GM11168 (cell line): ENCODE data around the gene RNU1-2.
"Not testable (repeated sequence)": the region's sequence is repeated elsewhere in the genome, so short reads cannot be mapped to it uniquely, and the experiment has no call there.

ENCODE experiments used
- in situ Hi-C: fragments of 300-500 bp; cut with MboI; formaldehyde crosslinking; loops from one replicate; pipeline ENCODE4 v1.12.0; 2022; ENCODE audit warnings: low sequenced_read_pairs; ENCODE audit not compliant: unreplicated experiment

The RNU1-2 gene

DNA sequence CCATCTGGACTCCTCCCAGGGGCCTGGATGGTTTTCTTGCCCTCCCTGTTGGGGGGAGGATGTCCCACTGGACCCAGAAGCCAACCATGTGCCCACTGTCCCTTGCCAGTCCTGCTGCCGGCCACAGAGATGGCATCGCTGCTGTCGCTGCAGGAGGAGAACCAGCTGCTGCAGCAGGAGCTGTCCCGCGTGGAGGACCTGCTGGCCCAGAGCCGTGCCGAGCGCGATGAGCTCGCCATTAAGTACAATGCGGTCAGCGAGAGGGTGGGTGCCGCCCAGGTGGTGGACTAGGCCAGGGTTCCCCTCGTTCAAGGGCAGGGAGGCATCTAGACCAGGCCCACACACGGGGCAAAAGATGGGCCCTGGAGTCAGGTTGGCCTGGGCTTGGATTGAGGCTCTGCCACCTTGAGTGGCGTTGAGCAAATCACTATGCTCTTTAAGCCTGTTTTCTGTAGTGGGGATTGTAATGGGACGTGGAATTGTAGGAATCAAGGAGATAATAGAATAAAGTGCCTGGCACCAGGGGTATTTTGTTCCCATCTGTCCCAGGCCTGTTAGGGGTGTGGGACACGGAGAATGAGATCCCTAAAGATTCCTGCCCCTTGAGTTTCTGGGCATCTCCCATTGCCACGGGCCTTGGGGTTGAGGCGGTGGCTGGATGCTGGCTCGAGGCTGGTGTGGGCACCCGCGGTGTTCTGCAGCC lies 28.6 kb downstream of the RNU1-2 start:
- in situ Hi-C loops: no loop called here

DNA sequence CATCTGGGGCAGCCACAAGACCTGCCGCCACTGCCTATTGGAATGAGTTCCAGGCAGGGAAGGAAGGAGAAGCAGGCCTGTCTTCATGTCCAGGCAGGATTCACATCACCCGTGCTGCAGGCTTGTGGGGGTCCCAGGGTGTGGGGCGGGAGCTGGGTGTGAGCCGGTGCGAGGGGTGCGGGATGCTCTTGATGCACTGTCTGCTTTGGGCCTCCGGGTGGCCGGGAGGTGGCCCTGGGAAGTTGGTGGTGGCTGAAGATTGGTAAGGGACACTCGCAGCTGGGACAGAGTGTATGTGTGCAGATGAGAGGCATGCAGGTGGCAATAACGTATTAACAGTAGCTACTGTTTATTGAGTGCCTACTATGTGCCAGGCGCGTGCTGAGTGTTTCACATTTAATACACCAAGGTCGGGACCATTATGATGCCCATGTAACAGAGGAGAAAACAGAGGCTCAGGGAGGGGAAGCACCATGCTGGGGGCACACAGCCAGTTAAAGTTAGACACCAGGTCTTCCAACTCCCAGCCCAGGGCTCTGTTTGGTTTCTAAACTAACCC lies 29.2 kb downstream of the RNU1-2 start:
- in situ Hi-C loops: no loop called here

DNA sequence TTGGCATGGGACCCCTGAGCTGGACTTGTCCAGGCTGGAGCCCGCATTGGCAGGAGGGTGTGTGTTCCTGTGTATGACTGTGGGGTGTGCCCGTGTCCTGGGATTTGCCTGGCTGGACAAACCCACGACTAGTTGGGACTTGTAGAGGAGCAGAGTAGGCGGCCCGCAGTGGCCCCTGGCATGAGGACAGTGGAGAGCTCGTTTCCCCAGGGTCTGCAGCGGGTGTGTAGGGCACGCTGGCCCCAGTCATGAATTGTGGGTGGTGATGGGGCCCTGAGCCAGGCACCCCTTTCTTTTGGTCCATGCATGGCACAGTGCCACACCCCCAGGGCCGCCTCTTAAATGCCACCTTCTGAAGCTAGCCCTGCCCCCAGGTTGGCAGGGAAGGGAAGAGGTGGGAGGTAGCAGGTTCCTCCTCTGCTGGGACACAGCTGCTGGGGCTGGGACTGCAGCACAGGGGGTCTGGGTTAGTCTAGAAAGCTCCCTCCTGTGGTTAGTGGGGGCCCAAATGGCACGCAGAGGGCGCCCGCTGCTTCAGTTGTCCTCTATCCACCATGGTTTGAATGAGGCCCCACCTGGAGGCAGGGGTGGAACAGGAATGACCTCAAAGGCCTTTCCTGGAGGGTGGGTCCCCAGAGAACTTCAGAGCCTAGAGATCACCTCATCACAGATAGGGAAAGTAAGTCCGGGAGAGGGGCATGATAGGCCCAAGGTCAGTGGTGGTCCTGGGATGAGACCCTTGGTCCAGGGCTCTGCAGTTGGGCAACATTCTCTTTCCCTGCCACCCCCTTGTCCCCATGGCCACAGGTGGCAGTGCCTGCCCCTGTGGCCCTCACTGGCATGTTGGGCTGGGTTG lies 30.1 kb downstream of the RNU1-2 start:
- in situ Hi-C loops: no loop called here

- in situ Hi-C loops: no loop called here
Observed at GRCh38 chr1:16926491-16927073, 30.8 kb downstream of the RNU1-2 start.

DNA sequence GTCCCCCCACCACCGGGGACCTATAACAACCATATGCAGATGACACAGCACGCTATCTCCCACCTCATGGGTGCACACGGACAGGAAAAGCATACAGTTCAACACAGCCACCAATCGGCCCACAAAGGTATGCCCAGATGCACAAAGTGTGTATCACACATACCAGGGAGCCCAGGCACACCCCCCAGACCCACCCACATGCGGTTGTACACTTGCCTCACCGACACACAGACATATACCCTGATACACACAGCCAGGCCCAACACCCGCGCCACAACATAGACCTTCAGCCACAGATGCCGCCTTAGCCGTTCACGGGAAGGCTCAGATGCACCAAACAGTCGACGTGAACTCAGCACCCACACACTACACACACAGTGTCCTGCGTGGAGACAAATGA lies 31.5 kb downstream of the RNU1-2 start:
- in situ Hi-C loops: no loop called here

DNA sequence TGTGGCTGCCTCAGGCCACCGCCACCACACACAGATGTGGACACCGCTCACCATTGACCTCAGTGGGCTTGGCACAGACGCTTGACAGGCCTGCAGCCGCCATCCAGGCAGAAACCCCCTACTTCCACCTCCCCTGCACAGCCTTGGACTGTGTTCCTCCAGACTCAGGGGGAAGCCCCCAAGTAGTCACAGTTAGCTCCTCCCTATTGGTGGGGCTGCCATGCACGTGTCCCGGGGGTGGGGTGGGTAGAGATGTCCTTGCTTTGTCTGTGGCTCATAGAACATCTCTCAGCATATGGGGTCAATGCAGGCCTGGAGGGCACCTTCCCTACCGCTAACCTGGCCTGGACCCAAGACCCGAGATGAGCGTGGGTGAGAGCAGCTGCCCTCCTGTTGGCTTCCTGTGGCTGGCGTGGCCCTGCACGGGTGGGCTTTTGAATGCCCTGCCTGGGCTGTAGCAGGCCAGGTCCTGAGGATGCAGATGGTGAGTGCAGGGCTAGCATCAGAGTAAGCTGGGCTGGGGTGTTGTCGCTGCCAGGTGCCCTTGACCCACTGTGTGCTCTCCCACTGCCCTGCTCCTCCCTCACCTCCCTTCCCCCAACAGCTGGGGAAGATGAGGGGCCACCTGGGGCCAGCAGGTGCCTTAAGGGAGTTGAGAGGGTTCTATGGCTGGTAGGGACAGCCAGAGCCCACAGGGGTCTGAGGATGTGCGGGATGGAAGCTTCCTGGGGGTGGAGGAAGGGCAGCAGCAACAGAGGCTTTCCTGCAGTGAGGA lies 32.1 kb downstream of the RNU1-2 start:
- in situ Hi-C loops: no loop called here

DNA sequence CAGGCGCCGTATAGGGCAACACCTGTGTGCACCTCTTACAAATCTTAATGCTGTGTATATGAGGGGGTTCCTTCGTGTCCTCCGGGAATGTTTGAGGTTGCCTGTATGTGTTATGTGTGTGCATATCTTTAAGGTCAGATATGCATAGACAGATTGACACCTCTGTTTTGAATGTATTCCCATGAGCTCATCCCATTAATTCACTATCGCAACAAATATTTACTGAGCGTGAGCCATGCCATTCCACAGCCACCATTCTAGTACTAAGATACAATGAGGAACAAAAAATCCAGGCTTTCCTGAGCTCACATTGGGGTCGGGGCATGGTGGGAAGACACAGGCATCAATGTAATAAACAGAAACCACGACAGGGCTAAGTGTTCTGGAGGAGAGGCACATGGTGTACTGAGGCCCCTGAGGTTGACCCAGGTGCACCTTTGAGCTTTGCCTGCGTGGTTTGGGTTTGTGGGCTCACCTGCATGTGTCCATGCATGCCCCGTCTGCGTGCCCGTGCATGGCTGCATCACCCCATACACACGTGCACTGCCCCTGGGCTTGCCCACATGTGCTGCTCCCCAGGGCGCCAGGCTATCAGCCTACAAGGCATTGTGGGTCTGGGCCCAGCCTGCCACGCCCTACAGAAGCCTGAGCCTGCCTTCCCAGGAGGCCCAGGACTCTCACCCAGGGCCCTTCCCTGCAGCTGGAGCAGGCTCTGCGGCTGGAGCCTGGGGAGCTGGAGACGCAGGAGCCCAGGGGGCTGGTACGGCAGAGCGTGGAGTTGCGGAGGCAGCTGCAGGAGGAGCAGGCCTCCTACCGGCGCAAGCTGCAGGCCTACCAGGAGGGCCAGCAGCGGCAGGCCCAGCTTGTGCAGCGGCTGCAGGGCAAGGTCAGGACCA lies 33.6 kb downstream of the RNU1-2 start:
- in situ Hi-C loops: not testable (repeated sequence)

- in situ Hi-C loops: not testable (repeated sequence)
Observed at GRCh38 chr1:16931206-16931934, 35.6 kb downstream of the RNU1-2 start.

GRCh38 chr1:16933945-16934344 lies 38.2 kb downstream of the RNU1-2 start:
- in situ Hi-C loops: not testable (repeated sequence)

- in situ Hi-C loops: not testable (repeated sequence)
Observed at GRCh38 chr1:16936580-16936979, 40.8 kb downstream of the RNU1-2 start.

DNA sequence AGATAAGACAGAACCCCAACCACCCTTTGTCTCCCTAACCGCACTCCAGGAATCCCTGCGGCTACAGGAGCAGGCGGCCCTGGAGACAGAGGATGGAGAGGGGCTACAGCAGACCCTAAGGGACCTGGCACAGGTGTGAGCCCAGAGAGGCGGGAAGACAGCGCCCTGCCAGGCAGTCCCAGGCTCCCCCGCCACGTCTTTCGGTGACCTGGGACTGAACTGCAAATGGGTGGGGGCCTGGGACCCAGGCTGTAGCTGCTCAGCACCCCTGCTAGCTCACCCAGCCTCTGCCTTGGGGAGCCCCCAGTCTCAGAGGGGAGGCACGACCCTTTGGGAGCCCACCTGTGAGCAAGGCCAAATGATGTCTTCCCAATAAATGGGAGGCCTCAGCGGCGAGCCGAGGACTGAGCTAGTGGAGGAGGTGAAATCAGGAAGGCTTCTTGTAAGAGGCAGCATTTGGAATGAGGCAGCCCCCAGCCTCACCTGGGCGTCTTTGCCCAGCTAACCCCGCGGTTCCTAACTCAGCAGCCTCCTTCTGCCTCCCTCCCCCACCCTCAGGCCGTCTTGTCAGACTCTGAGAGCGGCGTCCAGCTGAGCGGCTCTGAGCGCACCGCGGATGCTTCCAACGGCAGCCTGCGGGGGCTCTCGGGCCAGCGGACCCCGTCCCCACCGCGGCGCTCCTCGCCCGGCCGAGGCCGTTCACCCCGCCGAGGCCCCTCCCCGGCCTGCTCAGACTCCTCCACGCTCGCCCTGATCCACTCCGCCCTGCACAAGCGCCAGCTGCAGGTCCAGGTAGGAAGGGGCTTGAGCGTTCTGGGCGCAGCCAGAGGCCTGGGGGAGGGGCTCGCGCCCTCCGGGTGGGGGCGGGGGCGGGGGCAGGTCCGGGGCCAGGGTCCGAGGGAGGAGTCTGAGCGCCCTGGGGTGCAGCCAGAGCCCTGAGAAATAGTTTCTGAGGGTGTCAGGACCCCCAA lies 42.9 kb downstream of the RNU1-2 start:
- in situ Hi-C loops: no loop called here

DNA sequence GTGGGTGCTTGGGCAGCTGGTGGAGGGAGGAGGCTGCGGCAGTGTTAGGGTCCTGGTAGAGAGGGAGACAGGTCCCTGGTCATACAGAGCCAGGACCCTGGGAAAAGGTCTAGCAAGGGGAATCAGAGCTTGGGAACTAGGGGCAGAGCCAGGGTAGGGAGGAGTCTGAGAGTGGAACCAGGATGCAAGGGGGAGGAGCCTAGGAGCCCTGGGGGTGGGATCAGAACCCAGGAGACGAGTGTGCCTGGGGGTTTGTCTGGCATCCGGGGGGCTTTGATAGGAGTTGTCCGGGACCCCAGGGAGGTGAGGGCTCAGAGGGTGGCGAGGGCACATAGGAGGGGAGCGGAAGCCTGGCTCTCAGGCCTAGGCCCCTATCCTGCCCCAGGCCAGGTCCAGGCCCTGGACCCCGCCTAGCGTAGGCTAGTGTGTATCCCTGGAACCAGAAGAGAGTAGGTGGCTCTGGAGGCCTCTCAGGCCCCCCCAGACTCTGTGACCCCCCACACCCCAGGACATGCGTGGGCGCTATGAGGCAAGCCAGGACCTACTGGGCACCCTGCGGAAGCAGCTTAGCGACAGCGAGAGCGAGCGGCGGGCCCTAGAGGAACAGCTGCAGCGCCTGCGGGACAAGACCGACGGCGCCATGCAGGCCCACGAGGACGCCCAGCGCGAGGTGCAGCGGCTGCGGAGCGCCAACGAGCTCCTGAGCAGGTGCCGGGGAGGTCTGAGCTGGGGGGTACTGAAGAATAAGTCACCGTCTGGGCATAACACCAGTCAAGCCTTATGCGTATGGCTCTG lies 43.8 kb downstream of the RNU1-2 start:
- in situ Hi-C loops: loop anchor here (5.0 kb wide), 1 partner anchor 317 kb away; no protein-coding TSS in a partner anchor

DNA sequence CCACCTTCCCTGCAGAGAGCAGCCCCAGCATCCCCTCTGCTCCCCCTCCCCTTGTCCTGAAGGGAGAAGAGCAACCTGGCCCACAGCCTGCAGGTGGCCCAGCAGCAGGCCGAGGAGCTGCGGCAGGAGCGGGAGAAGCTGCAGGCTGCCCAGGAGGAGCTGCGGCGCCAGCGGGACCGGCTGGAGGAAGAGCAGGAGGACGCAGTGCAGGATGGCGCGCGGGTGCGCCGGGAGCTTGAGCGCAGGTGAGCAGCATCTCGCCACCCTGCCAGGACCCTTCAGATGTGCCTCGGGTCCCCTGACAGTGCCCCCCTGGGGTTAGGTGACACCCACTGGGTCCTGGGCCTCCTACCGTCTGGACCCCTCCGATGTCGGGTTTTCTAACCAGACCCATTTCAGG lies 48.3 kb downstream of the RNU1-2 start:
- in situ Hi-C loops: loop anchor here (5.0 kb wide), 1 partner anchor 322 kb away; no protein-coding TSS in a partner anchor

- in situ Hi-C loops: not testable (repeated sequence)
Observed at GRCh38 chr1:16945512-16945911, 49.7 kb downstream of the RNU1-2 start.
